Measurements from ENCODE around the gene TBC1D5.

TBC1D5 gene

DNA sequence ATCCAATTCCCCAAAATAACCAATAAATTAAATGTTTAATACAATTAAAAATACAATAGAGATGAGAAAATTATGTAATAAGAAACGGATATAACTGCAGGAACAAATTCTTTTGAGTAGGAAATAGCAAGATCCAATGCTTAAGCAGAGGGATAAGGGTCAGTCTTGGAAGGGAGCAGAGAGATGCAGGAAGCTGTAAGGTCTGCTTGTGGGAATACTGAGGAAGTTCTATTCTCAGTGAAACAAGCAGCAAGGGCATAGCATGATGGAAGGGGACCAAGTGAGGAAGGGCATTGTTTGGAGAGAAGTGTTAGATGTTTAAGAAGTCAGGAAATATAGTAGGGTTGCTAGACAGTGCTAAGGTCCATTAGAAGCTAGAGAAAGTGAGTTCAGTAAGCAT is 409.0 kb downstream of the TBC1D5 start:
- no peak for DNase-seq

DNA sequence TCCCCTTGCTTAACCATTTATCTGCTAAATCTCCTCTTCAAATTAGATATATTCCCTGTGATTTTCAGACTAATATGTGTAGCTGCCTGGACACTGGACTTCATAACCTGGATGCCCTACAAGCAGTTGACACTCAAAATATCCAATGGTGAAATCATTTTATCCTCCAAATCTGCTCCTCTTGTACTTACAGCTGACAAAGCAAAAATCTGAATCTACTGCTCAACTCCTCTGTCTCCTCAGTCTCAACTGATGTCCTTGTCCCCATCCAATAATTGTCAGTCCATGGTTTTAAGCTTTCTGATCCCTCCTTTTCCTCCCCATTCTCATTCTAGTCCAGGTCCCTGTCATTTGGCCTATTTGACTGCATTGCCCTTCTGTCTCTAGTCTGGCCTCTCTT is 411.8 kb downstream of the TBC1D5 start:
- DNase-seq = no peak

DNA sequence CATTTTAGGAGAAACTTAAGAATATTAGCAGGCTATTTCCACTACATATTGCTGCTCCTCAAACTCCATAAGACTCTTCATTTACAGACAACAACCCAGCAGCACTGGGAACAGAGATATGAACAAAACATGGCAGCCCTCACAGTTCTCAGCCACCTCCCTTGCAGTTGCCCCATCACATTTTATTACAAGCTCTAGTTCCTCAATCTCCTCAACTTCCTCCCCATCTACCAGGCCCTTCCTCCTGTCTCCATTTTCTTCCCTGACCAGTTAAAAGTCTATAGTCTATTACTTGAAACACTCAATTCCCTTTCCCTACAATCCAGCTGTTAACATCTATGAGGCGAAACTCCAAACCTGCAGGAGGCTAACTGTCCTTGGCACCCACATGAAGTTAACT is 412.5 kb downstream of the TBC1D5 start:
- DNase-seq = no peak

DNA sequence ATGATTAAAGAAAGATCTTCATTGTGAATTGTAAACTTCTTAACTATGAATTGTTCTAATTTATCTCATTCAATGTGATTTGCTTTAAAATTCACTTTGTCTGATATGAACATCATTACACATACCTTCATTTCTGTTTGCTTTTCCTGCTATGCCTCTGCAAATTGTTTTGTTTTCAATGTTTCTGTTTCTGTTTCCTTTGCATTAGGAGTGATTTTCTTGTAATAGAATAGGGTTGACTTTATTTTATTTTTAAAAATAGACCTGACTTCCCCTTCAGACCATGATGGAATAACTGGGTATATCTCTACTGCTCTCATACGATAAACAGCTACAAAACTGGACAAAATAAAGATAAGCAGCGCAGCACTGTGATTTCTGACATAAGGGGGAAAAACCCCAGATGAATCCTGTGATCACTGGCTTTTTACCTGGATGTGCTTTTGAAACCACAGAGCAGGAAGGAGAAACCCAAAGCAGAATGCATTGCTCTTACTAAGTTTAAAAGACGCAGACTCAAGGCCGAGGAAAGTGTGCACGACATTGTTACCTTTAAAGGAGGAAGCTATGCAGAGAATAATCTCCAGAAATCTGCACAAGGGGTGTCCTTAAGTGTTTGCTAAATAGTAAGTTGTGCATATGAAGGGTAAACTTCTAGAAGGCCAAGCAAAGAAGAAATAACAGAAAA is 420.2 kb downstream of the TBC1D5 start:
- DNase-seq = no peak

DNA sequence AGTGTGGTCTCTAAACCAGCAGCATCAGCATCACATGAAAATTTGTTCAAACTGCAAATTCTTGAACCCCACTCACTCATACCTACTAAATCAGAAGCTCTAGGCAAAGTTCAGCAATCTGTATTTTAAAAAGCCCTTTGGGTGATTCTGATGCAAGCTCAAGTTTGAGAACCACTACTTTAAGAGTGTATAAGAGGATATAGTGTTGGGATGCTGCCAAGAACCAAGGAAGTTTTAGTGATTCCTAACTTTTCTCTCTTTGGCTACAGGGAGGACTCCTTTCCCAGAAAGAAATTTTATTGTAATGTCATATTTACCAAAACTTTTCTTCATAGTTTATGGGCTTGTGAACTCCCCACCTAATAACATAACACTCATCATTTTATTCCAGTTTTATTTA is 422.2 kb downstream of the TBC1D5 start:
- no peak for DNase-seq

DNA sequence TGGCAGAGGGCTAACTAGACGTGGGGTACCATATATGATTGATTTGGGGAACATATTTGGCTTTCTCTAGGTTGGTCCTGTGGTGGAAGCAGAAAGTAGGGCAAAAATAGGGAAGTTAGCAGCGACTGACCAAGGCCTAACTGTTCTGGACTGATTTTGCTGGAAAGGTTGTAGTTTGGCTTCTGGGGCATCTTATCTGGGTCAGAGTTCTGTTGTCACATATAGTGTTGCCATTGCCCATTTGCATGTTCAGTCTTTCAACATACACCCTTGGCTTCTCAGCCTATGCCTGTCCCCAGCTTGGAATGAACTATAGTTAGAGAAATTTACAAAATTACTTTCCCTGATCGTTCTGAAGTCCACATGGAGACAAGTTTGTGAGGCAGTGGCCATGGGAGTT is 426.5 kb downstream of the TBC1D5 start:
- DNase-seq = no peak

DNA sequence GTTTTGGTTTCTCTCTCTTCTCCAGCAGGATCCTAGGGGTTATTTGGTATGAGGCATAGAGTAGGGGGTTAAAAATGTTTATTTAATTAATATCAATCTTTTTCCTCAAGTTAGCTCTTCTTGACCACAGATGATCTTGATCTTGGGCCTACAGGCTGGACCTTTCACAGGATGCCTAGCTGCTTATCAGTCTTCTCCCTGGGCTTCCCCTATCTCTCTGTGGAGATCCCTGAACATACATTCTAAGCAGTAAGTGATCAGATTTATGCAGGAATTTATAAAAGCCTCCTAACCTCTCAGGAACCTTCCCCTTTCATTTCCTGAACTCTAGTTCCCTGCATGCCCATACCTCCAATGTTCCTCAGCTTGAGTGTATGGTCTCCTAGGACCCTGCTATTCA is 428.3 kb downstream of the TBC1D5 start:
- DNase-seq = no peak

DNA sequence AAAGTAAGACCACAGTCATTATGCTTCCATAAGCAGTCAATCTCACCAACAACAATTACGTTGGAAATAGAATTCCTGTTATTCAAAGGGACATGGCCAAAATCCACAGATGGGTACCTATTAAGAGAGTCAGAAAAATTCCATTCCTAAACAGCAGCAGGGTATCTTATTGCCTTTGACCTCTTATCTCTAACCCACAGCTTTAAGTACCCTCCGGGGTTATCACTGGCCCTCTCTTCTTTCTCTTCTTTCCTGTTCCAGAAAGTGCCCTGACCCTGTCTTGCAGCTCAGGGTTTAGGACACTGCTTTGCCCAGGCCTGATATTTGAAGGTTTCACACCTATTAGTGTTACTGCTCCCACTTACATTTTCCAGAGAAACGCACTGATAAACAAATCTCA is 428.7 kb downstream of the TBC1D5 start:
- no peak for DNase-seq

DNA sequence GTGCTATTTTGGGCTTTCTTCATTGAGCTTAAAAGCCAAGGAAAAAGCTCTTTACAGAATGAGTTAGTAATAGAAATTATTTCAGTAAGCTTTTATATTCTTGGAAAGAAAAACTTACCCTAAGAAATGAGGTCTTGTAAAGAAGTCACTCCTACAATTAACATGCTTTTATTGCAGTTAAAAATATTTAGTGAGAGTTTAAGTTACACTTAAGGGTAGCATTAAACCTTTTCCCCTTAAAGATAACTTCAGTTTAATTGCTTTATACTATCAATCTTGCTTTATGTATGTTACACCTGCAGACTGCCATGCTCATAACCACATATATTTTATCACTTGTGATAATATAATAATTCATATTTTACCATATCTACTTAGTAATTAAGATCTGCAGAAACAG is 431.4 kb downstream of the TBC1D5 start:
- no peak for DNase-seq

DNA sequence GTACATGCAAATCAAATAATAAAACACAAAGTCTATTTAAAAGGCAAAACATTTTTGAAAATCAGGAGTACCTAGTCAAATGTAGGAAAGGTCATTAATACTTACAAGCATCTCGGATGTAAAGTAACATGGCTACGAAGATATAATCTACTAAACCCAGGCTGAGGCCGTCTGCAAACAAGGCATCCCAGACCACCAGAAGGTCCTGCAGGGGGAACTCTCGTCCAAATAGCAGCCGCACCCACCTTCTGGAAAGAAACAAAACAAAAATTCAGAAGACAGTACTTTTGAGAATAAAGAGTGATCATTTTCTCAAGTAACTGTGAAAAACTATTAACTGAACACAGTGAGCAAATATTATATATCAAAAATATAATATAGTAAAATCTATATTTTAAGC is 434.5 kb downstream of the TBC1D5 start:
- no peak for DNase-seq

DNA sequence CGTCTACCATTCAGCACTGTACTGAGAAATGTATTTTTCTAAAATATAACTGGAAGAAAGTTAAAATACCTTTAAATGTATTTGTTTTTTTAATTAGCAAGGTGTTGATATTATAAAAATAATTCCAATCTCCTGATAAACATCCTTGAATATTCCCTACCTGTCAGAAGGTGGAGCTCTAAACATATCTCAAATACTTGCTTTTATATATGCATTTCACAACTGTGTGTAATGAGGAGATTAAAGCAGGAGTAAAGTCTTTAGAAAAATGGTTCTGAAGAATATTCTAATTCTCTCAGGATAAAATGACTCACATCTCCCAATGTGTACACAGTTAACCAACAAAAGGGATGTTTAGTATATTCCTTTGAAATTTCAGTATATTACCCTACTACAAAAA is 434.9 kb downstream of the TBC1D5 start:
- no peak for DNase-seq

DNA sequence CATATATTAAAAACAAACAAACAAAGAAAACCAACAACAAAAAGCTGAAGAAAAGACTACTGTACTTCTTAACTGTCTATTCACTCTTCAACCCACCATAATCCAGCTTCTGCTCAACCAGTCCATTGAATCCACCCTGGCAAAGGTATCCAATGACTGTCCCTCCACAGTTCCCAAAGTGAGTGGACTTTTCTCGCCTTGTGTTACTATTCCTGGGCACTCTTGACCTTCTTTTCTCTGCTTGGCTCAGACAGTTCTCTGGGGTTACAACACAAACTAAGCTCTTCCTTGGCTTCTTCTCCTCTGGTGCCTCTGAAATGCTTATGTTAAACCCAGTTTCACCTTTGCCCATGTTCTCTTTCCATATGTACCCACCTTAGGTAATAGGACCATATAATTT is 437.5 kb downstream of the TBC1D5 start:
- DNase-seq = no peak

DNA sequence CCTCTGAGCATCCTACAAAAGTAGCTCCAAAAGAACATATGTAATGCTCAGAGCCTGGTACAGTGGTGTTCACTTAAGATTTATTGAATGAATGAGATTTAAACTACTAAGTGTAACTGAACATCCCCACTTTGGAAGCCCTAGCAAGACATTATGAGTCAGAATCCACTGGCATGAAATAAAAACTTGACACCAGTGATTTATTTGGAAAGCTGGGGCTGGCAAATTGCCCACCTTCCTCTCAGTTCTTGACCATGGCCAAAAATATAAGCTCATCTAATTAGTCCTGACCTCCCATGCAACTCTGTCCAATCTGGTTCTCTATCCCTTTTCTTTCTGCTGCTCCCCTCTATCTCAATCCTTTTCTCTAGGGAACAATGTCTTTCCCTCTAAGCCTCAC is 439.7 kb downstream of the TBC1D5 start:
- DNase-seq = no peak

DNA sequence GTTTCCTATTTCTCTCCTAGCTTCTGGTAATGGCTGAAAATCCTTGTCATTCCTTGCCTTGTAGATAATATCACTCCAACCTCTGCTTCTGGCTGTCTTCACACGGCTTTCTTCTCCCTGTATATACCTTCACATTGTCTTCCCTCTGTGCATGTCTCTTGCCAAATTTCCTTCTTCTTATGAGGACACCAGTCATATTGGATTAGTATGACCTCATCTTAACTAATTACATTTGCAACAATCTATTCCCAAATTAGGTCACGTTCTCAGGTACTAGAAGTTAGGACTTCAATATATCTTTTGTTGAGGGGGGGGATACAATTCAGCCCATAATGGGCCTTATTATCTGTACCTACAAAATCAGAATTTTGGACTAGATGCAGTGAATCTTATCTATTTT is 440.3 kb downstream of the TBC1D5 start:
- DNase-seq = no peak

DNA sequence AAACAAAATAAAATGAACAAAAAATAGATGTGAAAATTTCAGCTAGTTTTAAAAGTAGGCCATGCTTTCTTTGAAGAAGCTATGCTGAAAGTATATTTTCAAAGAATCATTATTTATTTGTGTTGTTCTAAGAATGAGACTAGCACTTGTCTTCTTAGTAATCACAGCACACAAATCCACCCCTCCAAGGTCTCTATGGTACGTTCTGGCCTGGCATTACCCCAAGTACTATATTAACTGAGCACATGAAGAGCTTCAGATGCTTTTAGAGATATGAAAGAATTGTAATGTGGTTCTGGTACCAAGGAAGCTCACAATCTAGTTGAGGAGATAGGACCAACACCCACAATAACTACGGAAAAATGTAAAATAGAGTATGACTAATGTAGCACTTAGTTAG is 441.2 kb downstream of the TBC1D5 start:
- no peak for DNase-seq

DNA sequence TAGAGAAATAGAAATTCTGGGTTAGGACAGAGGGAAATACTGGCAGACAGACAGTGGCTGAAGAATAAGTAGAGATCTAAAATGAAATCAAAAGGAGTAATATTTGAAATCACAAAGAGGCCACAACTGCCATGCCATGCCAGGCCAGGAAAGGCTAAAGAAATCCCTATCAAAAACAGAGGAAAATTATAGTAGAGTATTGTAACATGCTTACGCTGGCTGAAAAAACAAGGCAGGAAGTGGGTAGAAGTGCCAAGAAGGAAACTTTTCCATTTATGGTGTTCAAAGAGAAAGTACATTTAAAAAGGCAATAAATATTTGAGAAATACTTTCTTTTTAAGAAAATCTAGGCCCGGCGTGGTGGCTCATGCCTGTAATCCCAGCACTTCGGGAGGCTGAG is 442.0 kb downstream of the TBC1D5 start:
- DNase-seq = no peak

DNA sequence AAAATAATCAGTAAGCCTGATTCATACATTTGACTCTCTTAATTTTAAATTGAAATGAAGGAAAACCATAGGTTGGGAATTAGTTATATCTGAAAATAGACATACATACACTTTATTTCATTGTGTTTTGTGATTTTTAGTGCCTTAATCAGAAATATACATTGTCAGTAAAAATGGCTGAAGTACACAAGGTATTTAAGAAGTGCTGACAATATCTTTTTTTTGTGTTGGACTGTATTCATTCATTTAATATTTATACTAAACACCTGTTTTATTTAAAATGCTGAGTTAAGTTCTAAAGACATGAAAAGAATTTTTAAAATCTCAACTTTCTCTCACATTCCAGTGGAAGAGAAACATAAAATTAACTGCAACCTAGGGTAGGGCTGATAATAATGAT is 444.4 kb downstream of the TBC1D5 start:
- no peak for DNase-seq

DNA sequence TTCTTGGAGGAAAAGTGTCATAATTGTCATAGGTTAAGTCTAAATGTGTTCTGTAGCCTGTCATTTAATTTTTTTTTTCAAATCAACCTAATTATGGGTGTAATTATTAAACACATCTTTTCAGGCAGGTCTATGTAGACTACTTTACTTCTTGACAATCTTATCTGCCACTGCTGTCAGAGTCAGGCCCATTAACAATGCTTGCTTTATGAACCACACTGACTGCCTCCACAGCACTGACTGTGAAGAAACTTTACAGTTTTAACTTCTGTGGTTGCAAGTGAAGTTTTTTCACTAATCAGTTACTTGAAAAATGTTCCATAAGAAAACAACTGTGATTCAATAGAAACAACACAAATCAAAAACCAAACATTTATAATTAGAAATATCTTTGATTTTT is 449.9 kb downstream of the TBC1D5 start:
- DNase-seq = no peak

DNA sequence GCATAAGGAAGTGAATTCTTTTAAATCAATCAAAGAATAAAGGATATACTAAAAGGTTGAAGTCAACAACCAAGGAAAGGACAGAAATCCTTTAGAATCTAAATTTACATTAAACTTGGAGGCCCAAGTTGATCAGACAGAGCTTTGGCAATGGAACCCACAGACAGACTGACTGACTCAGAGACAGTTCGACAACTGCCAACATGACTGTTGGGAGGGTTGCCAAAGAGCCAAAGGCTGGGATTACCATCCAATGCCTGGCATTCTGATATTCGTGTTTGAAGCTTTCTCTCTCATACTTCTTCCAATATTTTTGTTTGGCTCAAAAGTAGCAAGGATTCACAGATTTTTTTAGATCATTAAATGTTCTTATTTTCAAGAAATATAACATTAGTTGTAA is 451.5 kb downstream of the TBC1D5 start:
- no peak for DNase-seq

DNA sequence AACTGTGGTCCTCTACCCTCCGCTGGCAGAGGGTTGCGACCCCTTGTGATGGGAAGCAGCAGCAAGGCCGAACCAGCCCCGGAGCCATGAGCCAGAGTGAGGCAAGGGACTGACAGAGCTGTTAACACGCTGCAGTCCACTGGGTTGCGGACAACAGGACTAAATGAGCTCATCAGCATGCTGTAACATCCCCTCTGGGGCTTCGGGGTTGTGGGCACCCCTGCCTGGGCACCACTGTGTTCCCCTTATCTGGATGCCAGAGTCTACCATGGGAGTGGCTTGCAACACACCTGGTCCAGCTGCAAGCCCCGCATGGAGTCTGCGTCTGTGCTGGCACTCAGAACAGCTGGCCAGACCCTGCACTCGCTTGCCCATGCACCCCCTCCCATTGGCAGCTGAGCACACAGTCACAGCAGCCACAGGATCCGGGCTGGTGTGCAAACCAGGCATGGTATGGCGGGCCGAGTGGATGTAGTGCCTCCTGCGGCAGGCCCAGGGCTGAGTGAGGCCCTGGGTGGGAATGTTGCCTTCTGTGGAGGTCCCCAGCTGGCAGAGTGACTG is 453.5 kb downstream of the TBC1D5 start:
- DNase-seq = no peak

DNA sequence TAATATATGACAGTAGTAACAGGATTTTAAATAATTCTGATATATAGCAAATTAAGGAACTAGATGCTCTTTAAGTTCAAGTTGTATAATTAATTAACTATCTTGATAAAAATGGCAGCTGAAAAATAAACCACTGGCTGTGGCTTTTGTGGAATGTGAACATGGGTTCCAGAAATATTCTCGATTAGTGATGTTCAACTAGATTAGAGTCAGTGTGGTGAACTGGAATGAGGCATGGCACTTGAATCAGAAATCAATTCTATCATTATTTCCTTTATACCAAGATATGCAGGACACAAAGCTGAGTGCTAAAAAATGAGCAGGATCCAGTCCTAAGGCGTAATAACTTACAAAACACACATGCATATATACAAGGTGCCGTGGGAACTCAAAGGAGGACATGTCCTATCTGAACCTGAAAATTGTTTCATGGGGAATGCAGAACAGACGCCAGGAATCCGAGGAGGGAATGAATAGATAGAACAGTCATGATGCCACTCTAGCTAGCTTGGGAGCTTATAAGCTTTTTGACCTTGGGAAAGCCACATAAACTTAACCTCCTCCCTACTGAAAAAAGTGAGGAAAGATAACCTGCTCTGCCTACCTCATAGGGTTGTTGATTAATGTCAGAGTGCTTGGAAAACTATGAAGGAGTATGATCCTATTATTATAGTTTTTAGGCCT is 455.3 kb downstream of the TBC1D5 start:
- DNase-seq = no peak

DNA sequence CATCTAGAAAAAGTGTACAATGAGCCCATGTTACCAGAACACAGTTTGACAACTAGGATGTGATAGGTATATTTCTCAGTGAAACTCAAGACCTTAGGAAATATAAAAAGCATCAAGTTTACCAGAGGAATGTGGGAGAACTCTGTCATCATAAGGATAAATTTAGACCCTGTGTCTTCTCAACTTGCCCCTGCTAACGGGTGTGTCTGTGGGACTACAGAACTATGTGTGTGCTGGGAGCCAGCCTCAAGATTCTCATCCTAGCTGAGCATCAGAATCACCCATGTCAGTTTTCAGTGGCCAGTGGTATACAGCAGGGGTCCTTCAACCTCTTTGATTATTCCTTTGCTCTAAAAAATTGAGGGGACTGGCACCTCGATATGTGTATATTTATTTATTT is 464.4 kb downstream of the TBC1D5 start:
- DNase-seq = no peak

DNA sequence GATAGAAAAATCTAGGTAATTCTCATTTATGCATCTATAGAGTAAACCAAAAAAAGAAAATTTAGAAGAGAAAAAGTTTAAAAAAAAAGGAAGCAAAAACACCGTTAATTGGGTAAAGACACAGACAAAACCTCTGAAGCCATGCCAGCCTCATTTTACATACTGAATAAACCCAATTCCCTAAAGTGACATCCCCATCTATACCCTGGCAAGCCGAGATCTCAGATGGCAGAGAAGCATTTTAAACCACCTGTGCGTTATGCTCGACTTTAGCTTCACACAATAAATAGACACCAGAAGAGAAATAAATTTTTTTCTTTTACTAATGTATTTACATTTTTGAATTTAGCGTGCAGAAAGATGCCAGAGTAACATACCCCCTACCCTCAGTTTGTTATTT is 475.6 kb downstream of the TBC1D5 start:
- no peak for DNase-seq

DNA sequence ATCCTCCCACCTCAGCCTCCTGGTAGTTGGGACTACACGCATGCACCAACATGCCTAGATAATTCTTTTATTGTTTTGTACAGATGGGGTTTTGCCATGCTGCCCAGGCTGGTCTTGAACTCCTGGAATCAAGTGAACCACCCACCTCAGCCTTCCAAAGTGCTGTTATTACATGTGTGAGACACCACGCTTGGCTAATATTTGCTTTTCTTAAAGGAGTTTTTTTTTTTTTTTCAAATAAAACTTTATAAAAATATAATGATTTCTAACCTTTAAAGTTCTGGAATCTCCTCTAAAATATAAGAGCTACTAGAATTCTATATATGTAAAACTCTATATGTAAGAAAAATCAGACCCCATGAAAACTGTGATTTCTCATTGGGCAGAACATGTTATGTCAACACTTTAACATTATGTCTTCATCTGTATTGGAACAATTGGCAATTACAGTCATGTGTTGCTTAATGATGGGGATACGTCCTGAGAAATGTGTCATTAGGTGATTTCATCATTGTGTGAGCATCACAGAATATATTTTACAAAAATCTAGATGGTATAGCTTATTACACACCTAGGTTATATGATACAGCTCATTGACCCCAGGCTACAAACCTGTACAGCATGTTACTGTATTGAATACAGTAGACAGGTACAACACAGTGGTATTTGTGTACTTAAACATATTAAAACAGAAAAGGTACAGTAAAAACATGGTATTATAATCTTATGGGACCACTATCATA is 480.6 kb downstream of the TBC1D5 start:
- DNase-seq = no peak
